ENCODE measurements around the gene SRD5A3.
A peak's percentile ranks its signal among the peaks of the same experiment; 100 is the strongest.

Gene SRD5A3

GRCh38 chr4:55323375-55323774 is 22.7 kb upstream of the SRD5A3 start:
- no peak overlapping the region for H3K4me3 ChIP-seq (ENCODE audit: low read depth, low read length)
- TF ChIP-seq CTCF (IDR thresholded peaks at IDR 0.05; ENCODE audit: low read depth, low read length) (no peak), MAX (IDR thresholded peaks at IDR 0.05; ENCODE audit: low read depth, low read length) (no peak), POLR2A (IDR thresholded peaks at IDR 0.05; ENCODE audit: extremely low read depth, insufficient read length) (no peak), MYC (IDR thresholded peaks at IDR 0.05; ENCODE audit: low read depth, low read length) (no peak)
- no peak for DNase-seq (ENCODE audit: low read depth)

- TF ChIP-seq POLR2A (IDR thresholded peaks at IDR 0.05; ENCODE audit: extremely low read depth, insufficient read length) (no peak), MAX (IDR thresholded peaks at IDR 0.05; ENCODE audit: low read depth, low read length) (no peak), CTCF (IDR thresholded peaks at IDR 0.05; ENCODE audit: low read depth, low read length) (no peak), MYC (IDR thresholded peaks at IDR 0.05; ENCODE audit: low read depth, low read length) (no peak)
- DNase-seq (ENCODE audit: low read depth) = no peak
- no peak overlapping the region for H3K4me3 ChIP-seq (ENCODE audit: low read depth, low read length)
Observed at GRCh38 chr4:55326629-55327028, 19.4 kb upstream of the SRD5A3 start.

- TF ChIP-seq MYC (IDR thresholded peaks at IDR 0.05; ENCODE audit: low read depth, low read length) (no peak), CTCF (IDR thresholded peaks at IDR 0.05; ENCODE audit: low read depth, low read length) (no peak), MAX (IDR thresholded peaks at IDR 0.05; ENCODE audit: low read depth, low read length) (no peak), POLR2A (IDR thresholded peaks at IDR 0.05; ENCODE audit: extremely low read depth, insufficient read length) (no peak)
- no peak overlapping the region for H3K4me3 ChIP-seq (ENCODE audit: low read depth, low read length)
- DNase-seq (ENCODE audit: low read depth) = no peak
Observed at GRCh38 chr4:55329012-55329411, 17.0 kb upstream of the SRD5A3 start.

- H3K4me3 ChIP-seq (ENCODE audit: low read depth, low read length) = no peak overlapping the region
- TF ChIP-seq MYC (IDR thresholded peaks at IDR 0.05; ENCODE audit: low read depth, low read length) = no peak
- TF ChIP-seq MAX (IDR thresholded peaks at IDR 0.05; ENCODE audit: low read depth, low read length) = no peak
- TF ChIP-seq CTCF (IDR thresholded peaks at IDR 0.05; ENCODE audit: low read depth, low read length) = no peak
- no peak for TF ChIP-seq POLR2A (IDR thresholded peaks at IDR 0.05; ENCODE audit: extremely low read depth, insufficient read length)
- peak; percentile 43 for DNase-seq (ENCODE audit: low read depth)
Observed at GRCh38 chr4:55330241-55330640, 15.8 kb upstream of the SRD5A3 start.

- peak overlapping the region; percentile 46 for H3K4me3 ChIP-seq (ENCODE audit: low read depth, low read length)
- DNase-seq (ENCODE audit: low read depth) = peak; percentile 88
- no peak for TF ChIP-seq CTCF (IDR thresholded peaks at IDR 0.05; ENCODE audit: low read depth, low read length)
- TF ChIP-seq MAX (IDR thresholded peaks at IDR 0.05; ENCODE audit: low read depth, low read length) = no peak
- TF ChIP-seq POLR2A (IDR thresholded peaks at IDR 0.05; ENCODE audit: extremely low read depth, insufficient read length) = no peak
- TF ChIP-seq MYC (IDR thresholded peaks at IDR 0.05; ENCODE audit: low read depth, low read length) = no peak
Observed at GRCh38 chr4:55336138-55337034, 9.7 kb upstream of the SRD5A3 start.
